Peyer's patch (tissue), 4 donors: ENCODE results near the gene SNX8.

Source experiments
- POLR2A ChIP-seq, 2 donors: fragments of 450-650 bp; IDR thresholded peaks; one replicate each; pipeline ENCODE4 v1.5.1; 2017; ENCODE audit warnings: antibody characterized with exemption in 2 of 2, mild to moderate bottlenecking in 2 of 2, moderate library complexity in 2 of 2
- TF ChIP-seq, protein P1 (sequence below), 6 experiments: fragments of 450-650 bp in 4 of 6; fragments of 200-600 bp in 2 of 6; sonication (generic) in 1 of 6; IDR thresholded peaks; one replicate each; pipeline ENCODE4 v1.5.1; 2017 to 2019; ENCODE audit warnings: antibody characterized with exemption in 6 of 6, mild to moderate bottlenecking in 3 of 6, moderate library complexity in 1 of 6

DNA sequence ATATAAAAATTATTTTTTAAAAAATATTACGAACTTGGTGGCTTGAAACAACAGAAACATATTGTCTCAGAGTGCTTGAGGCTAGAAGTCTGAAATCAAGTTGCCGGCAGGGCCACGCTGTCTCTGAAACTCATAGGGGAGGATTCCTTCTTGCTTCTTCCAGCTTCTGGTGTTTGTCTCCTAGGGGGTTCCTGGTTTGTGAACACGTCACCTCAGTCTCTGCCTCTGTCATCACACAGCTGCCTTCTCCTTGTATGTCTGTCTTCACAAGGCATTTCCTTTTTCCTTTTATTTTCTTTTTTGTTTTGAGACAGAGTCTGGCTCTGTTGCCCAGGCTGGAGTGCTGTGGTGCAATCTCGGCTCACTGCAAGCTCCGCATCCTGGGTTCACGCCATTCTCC, 12.7 kb upstream of the SNX8 start:
- TF ChIP-seq, protein P1, sequence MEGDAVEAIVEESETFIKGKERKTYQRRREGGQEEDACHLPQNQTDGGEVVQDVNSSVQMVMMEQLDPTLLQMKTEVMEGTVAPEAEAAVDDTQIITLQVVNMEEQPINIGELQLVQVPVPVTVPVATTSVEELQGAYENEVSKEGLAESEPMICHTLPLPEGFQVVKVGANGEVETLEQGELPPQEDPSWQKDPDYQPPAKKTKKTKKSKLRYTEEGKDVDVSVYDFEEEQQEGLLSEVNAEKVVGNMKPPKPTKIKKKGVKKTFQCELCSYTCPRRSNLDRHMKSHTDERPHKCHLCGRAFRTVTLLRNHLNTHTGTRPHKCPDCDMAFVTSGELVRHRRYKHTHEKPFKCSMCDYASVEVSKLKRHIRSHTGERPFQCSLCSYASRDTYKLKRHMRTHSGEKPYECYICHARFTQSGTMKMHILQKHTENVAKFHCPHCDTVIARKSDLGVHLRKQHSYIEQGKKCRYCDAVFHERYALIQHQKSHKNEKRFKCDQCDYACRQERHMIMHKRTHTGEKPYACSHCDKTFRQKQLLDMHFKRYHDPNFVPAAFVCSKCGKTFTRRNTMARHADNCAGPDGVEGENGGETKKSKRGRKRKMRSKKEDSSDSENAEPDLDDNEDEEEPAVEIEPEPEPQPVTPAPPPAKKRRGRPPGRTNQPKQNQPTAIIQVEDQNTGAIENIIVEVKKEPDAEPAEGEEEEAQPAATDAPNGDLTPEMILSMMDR (IDR thresholded peaks at IDR 0.05), result no peak
- no peak for TF ChIP-seq POLR2A (IDR thresholded peaks at IDR 0.05)
